OCI-LY1 (cell line): ENCODE measurements around the gene CDH1.

Experiments
- H2AFZ ChIP-seq: fragments of 200-600 bp; sonication (generic), shearing (Covaris generic); 2 replicates; pipeline ENCODE4 v1.6.0; 2014; ENCODE audit warnings: antibody characterized with exemption, mild to moderate bottlenecking, low read length
- H3F3A ChIP-seq: fragments of 200-600 bp; sonication (generic), shearing (Covaris generic); 2 replicates; pipeline ENCODE4 v1.6.0; 2014; ENCODE audit warnings: mild to moderate bottlenecking, antibody characterized with exemption, low read length, moderate library complexity; ENCODE audit not compliant: insufficient read depth
- H3K27ac ChIP-seq: fragments of 200-600 bp; sonication (generic); 2 replicates; pipeline ENCODE4 v1.5.1; 2014; ENCODE audit warnings: low read length, mixed run types, mild to moderate bottlenecking, low read depth; ENCODE audit not compliant: poor library complexity, severe bottlenecking
- H3K27me3 ChIP-seq: fragments of 200-600 bp; sonication (generic); 2 replicates; pipeline ENCODE4 v1.6.0; 2014; ENCODE audit warnings: antibody characterized with exemption, mild to moderate bottlenecking, low read length, moderate library complexity; ENCODE audit not compliant: insufficient read depth
- H3K36me3 ChIP-seq: fragments of 200-600 bp; sonication (generic); 2 replicates; pipeline ENCODE4 v1.6.1; 2014; ENCODE audit warnings: mild to moderate bottlenecking, antibody characterized with exemption, low read length, moderate library complexity, mixed read lengths; ENCODE audit not compliant: insufficient read depth
- H3K4me1 ChIP-seq: fragments of 200-600 bp; sonication (generic); 2 replicates; pipeline ENCODE4 v1.5.1; 2014; ENCODE audit warnings: mild to moderate bottlenecking, low read length, moderate library complexity; ENCODE audit not compliant: insufficient read depth, severe bottlenecking
- H3K4me2 ChIP-seq: fragments of 200-600 bp; sonication (generic), shearing (Covaris generic); 2 replicates; pipeline ENCODE4 v1.6.1; 2014; ENCODE audit warnings: low read length
- H3K4me3 ChIP-seq: fragments of 200-600 bp; sonication (generic); 2 replicates; pipeline ENCODE4 v1.5.1; 2014; ENCODE audit warnings: low read length, low read depth, mild to moderate bottlenecking, mixed read lengths; ENCODE audit not compliant: poor library complexity, severe bottlenecking
- H3K79me2 ChIP-seq: fragments of 200-600 bp; shearing (Covaris generic); 2 replicates; pipeline ENCODE4 v1.6.1; 2016; ENCODE audit warnings: mixed run types, low read length, mixed read lengths; ENCODE audit not compliant: insufficient read depth
- H3K9ac ChIP-seq: fragments of 200-600 bp; sonication (generic), shearing (Covaris generic); 2 replicates; pipeline ENCODE4 v1.6.1; 2014; ENCODE audit warnings: mild to moderate bottlenecking, low read length, mixed read lengths
- H3K9me2 ChIP-seq: fragments of 200-600 bp; sonication (generic), shearing (Covaris generic); 2 replicates; pipeline ENCODE4 v1.6.1; 2014; ENCODE audit warnings: low read depth, mild to moderate bottlenecking, low read length, mixed read lengths
- H3K9me3 ChIP-seq: fragments of 200-600 bp; shearing (Covaris generic); 2 replicates; pipeline ENCODE4 v1.6.1; 2014; ENCODE audit warnings: low read length, mixed read lengths
- H4K20me1 ChIP-seq: fragments of 200-600 bp; sonication (generic), shearing (Covaris generic); 2 replicates; pipeline ENCODE4 v1.6.0; 2016; ENCODE audit warnings: mild to moderate bottlenecking, low read length; ENCODE audit not compliant: insufficient read depth
- EZH2 ChIP-seq: fragments of 200-600 bp; sonication (generic), shearing (Covaris generic); IDR thresholded peaks from 2 replicates; pipeline ENCODE4 v1.8.0; 2017; ENCODE audit warnings: borderline replicate concordance, mixed run types, mild to moderate bottlenecking, antibody characterized with exemption, low read length, moderate library complexity, mixed read lengths
- TF ChIP-seq, protein P1 (sequence below): fragments of 200-600 bp; sonication (generic), shearing (Covaris generic); IDR thresholded peaks from 2 replicates; pipeline ENCODE4 v1.5.1; 2017; ENCODE audit warnings: mild to moderate bottlenecking, antibody characterized with exemption, low read length, moderate library complexity, mixed read lengths

The CDH1 gene

DNA sequence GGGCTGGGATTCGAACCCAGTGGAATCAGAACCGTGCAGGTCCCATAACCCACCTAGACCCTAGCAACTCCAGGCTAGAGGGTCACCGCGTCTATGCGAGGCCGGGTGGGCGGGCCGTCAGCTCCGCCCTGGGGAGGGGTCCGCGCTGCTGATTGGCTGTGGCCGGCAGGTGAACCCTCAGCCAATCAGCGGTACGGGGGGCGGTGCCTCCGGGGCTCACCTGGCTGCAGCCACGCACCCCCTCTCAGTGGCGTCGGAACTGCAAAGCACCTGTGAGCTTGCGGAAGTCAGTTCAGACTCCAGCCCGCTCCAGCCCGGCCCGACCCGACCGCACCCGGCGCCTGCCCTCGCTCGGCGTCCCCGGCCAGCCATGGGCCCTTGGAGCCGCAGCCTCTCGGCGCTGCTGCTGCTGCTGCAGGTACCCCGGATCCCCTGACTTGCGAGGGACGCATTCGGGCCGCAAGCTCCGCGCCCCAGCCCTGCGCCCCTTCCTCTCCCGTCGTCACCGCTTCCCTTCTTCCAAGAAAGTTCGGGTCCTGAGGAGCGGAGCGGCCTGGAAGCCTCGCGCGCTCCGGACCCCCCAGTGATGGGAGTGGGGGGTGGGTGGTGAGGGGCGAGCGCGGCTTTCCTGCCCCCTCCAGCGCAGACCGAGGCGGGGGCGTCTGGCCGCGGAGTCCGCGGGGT lies at the start of gene CDH1:
CDH1 (plus strand) TSS at position 247 of the 684 bp plus-strand sequence; CDS start at position 371, 124 bp downstream.
- no peaks in the 10 kb centered on the region for H3K4me1 ChIP-seq
- no peak within 1 kb of the TSS for H3K9ac ChIP-seq
- no peaks in the 10 kb centered on the region; the same call in 1 of the 2 replicates for H3K27me3 ChIP-seq
- H3K27ac ChIP-seq: no peak within 1 kb of the TSS
- H3K9me3 ChIP-seq: no peaks in the 10 kb centered on the region
- no peaks in the 10 kb centered on the region for H3F3A ChIP-seq
- no peaks in the 10 kb centered on the region for H3K36me3 ChIP-seq
- no peaks in the 10 kb centered on the region for H3K9me2 ChIP-seq
- no peaks in the 10 kb centered on the region for H4K20me1 ChIP-seq
- no peak within 1 kb of the TSS for H3K4me3 ChIP-seq
- no peaks in the 10 kb centered on the region for H3K79me2 ChIP-seq
- no peak within 1 kb of the TSS for H2AFZ ChIP-seq
- H3K4me2 ChIP-seq: no peak within 1 kb of the TSS
- TF ChIP-seq, protein P1, sequence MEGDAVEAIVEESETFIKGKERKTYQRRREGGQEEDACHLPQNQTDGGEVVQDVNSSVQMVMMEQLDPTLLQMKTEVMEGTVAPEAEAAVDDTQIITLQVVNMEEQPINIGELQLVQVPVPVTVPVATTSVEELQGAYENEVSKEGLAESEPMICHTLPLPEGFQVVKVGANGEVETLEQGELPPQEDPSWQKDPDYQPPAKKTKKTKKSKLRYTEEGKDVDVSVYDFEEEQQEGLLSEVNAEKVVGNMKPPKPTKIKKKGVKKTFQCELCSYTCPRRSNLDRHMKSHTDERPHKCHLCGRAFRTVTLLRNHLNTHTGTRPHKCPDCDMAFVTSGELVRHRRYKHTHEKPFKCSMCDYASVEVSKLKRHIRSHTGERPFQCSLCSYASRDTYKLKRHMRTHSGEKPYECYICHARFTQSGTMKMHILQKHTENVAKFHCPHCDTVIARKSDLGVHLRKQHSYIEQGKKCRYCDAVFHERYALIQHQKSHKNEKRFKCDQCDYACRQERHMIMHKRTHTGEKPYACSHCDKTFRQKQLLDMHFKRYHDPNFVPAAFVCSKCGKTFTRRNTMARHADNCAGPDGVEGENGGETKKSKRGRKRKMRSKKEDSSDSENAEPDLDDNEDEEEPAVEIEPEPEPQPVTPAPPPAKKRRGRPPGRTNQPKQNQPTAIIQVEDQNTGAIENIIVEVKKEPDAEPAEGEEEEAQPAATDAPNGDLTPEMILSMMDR: no peak
- no peak for TF ChIP-seq EZH2

DNA sequence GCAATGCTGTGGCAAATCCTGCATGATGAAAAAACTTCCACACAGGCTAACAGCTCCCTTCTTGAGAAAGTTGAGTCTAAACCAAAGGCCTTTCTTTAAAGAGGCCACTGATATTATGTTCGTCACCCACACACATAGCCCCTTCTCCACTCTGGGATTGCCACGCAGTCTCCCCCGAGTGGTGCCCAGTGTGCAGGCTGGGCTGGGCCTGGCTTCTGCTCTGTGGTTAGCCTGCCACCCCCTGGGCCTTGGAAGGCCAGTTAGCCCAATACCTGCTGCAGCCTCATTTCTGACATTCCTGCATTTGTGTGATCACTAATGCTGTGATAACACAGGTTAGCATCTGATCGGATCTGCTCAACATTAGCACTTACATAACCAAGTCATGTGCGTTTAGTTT lies 47.2 kb upstream of the CDH1 start:
- H3K9ac ChIP-seq: no peak overlapping the region
- no peaks in the 10 kb centered on the region for H3K9me2 ChIP-seq
- H3K36me3 ChIP-seq: no peaks in the 10 kb centered on the region
- H3K4me1 ChIP-seq: no peaks in the 10 kb centered on the region
- H3K27me3 ChIP-seq: peaks cover 4% of the 10 kb centered on the region; the same call in 1 of the 2 replicates
- no peak overlapping the region for H3K4me3 ChIP-seq
- H3F3A ChIP-seq: no peaks in the 10 kb centered on the region
- H3K4me2 ChIP-seq: no peak overlapping the region
- H3K27ac ChIP-seq: no peak overlapping the region
- TF ChIP-seq, protein P1: no peak
- H3K9me3 ChIP-seq: no peaks in the 10 kb centered on the region
- H2AFZ ChIP-seq: no peak overlapping the region
- no peaks in the 10 kb centered on the region for H4K20me1 ChIP-seq
- H3K79me2 ChIP-seq: no peaks in the 10 kb centered on the region

DNA sequence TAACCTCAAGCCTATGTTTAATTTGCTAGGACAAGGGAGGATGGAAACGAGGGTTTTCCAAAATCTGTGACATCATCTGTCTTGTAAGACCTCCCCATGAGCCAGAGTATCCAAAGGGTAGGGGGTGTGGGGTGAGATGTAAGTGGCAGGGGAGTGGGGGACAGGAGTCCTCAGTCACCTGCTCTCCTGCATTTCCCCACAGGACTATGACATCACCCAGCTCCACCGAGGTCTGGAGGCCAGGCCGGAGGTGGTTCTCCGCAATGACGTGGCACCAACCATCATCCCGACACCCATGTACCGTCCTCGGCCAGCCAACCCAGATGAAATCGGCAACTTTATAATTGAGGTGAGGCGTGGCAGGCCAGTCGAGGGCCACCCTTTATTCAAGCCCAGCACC lies 41.5 kb upstream of the CDH1 start:
- no peak overlapping the region for H3K27ac ChIP-seq
- H3K79me2 ChIP-seq: no peaks in the 10 kb centered on the region
- H2AFZ ChIP-seq: no peak overlapping the region
- no peaks in the 10 kb centered on the region for H3K9me3 ChIP-seq
- H3K9ac ChIP-seq: no peak overlapping the region
- TF ChIP-seq, protein P1: no peak
- TF ChIP-seq EZH2: no peak
- H3K4me2 ChIP-seq: no peak overlapping the region
- peaks cover 6% of the 10 kb centered on the region; the same call in 1 of the 2 replicates for H3K27me3 ChIP-seq
- no peaks in the 10 kb centered on the region for H3K4me1 ChIP-seq
- no peaks in the 10 kb centered on the region for H3F3A ChIP-seq
- no peaks in the 10 kb centered on the region for H4K20me1 ChIP-seq
- H3K36me3 ChIP-seq: no peaks in the 10 kb centered on the region
- H3K4me3 ChIP-seq: no peak overlapping the region
- H3K9me2 ChIP-seq: no peaks in the 10 kb centered on the region
